ENCODE data around the gene OGFRL1.

DNA sequence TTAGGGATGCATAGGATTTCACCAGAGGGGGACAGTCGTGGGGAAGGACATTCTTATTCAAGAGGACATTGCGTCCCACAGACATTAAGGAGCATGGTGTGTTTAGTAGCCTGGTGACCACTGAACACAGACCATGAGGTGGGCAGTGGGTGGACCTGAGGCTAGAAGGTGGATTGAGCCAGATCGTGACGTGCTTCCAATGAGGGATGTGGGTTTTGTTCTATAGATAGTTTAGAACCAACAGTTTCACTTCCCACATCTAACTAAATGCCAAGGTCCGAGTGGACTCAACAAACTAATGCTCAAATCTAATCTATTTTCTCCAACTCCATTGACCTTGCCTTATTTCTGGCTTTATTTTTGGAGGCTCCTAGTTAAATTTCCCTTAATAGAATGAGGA, 58.5 kb downstream of the OGFRL1 start:
- TF ChIP-seq, protein P1, sequence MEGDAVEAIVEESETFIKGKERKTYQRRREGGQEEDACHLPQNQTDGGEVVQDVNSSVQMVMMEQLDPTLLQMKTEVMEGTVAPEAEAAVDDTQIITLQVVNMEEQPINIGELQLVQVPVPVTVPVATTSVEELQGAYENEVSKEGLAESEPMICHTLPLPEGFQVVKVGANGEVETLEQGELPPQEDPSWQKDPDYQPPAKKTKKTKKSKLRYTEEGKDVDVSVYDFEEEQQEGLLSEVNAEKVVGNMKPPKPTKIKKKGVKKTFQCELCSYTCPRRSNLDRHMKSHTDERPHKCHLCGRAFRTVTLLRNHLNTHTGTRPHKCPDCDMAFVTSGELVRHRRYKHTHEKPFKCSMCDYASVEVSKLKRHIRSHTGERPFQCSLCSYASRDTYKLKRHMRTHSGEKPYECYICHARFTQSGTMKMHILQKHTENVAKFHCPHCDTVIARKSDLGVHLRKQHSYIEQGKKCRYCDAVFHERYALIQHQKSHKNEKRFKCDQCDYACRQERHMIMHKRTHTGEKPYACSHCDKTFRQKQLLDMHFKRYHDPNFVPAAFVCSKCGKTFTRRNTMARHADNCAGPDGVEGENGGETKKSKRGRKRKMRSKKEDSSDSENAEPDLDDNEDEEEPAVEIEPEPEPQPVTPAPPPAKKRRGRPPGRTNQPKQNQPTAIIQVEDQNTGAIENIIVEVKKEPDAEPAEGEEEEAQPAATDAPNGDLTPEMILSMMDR (IDR thresholded peaks at IDR 0.05): no peak
- TF ChIP-seq POLR2AphosphoS5 (IDR thresholded peaks at IDR 0.05): no peak
